NCI-H526 (cell line): ENCODE measurements around the gene TYW3.
A peak's percentile ranks its signal among the peaks of the same experiment; 100 is the strongest.
"Not testable (repeated sequence)": the region's sequence is repeated elsewhere in the genome, so short reads cannot be mapped to it uniquely, and the experiment has no call there.

ENCODE experiments used
- DNase-seq, 2 experiments: peaks; one replicate each; lab custom pipeline; 2025; lab: John Stamatoyannopoulos, UW

Gene TYW3

GRCh38 chr1:74731399-74732052, 1.4 kb upstream of the TYW3 start:
- DNase-seq: no peak

GRCh38 chr1:74732071-74732946, 643 bp upstream of the TYW3 start:
- DNase-seq: peak in 1 of 2 experiments; percentile 42

- DNase-seq: peak; percentile 65 to 87
Observed at GRCh38 chr1:74733604-74734484, 892 bp downstream of the TYW3 start.

GRCh38 chr1:74737333-74737732, 4.4 kb downstream of the TYW3 start:
- no peak for DNase-seq

- DNase-seq: not testable (repeated sequence)
Observed at GRCh38 chr1:74740307-74740980, 7.5 kb downstream of the TYW3 start.

- not testable (repeated sequence) for DNase-seq
Observed at GRCh38 chr1:74745247-74745646, 12.3 kb downstream of the TYW3 start.

- DNase-seq: no peak
Observed at GRCh38 chr1:74748960-74749359, 16.0 kb downstream of the TYW3 start.

- no peak for DNase-seq
Observed at GRCh38 chr1:74753104-74753503, 20.2 kb downstream of the TYW3 start.

GRCh38 chr1:74755475-74755874, 22.5 kb downstream of the TYW3 start:
- DNase-seq: no peak

- not testable (repeated sequence) for DNase-seq
Observed at GRCh38 chr1:74756650-74757049, 23.7 kb downstream of the TYW3 start.

- DNase-seq: no peak
Observed at GRCh38 chr1:74763807-74764206, 30.9 kb downstream of the TYW3 start.

GRCh38 chr1:74766579-74766978, 33.6 kb downstream of the TYW3 start:
- DNase-seq: no peak

- DNase-seq: peak in 1 of 2 experiments; percentile 4
Observed at GRCh38 chr1:74767490-74767889, 34.5 kb downstream of the TYW3 start.

- peak in 1 of 2 experiments; percentile 68 for DNase-seq
Observed at GRCh38 chr1:74771913-74772515, 39.1 kb downstream of the TYW3 start.

GRCh38 chr1:74772945-74773344, 40.0 kb downstream of the TYW3 start:
- DNase-seq: no peak

GRCh38 chr1:74773582-74773981, 40.6 kb downstream of the TYW3 start:
- DNase-seq: no peak

- no peak for DNase-seq
Observed at GRCh38 chr1:74775735-74776134, 42.8 kb downstream of the TYW3 start.

- DNase-seq: no peak
Observed at GRCh38 chr1:74777525-74777924, 44.6 kb downstream of the TYW3 start.

- DNase-seq: no peak
Observed at GRCh38 chr1:74779750-74780149, 46.8 kb downstream of the TYW3 start.

GRCh38 chr1:74780594-74780993, 47.6 kb downstream of the TYW3 start:
- no peak for DNase-seq

GRCh38 chr1:74785944-74786343, 53.0 kb downstream of the TYW3 start:
- DNase-seq: no peak
